Vagina (tissue), 2 donors: ENCODE measurements around the gene TRMT61A. TPM values are rescaled to one million over a fixed set of nuclear protein-coding genes. Genes with fewer than 3 reads are reported as not detected.
A peak's percentile ranks its signal among the peaks of the same experiment; 100 is the strongest.

Source experiments
- DNase-seq, 2 donors: peaks; one replicate each; pipeline ENCODE4 v3.0.0-alpha.2; 2017; ENCODE audit errors: extremely low spot score in 2 of 2
- H3K27ac ChIP-seq: fragments of 200-600 bp; sonication (generic); one replicate; pipeline ENCODE4 v1.5.1; 2019
- H3K27me3 ChIP-seq: fragments of 200-600 bp; sonication (generic); one replicate; pipeline ENCODE4 v1.5.1; 2019
- H3K36me3 ChIP-seq, 2 donors: fragments of 200-600 bp; sonication (generic); one replicate each; pipeline ENCODE4 v1.5.1; 2017 to 2019
- H3K4me1 ChIP-seq: fragments of 200-600 bp; sonication (generic); one replicate; pipeline ENCODE4 v1.5.1; 2019
- H3K4me3 ChIP-seq, 2 donors: fragments of 200-600 bp; sonication (generic); 1 replicate in 1 of 2; 2 replicates in 1 of 2; pipeline ENCODE4 v1.5.1; 2016 to 2019
- H3K9me3 ChIP-seq: fragments of 200-600 bp; sonication (generic); one replicate; pipeline ENCODE4 v1.5.1; 2019
- POLR2A ChIP-seq, 2 donors: fragments of 450-650 bp; IDR thresholded peaks; one replicate each; pipeline ENCODE4 v1.6.1; 2017; ENCODE audit warnings: antibody characterized with exemption in 2 of 2, mild to moderate bottlenecking in 2 of 2, moderate library complexity in 2 of 2
- POLR2AphosphoS5 ChIP-seq, 2 donors: sonication (generic); formaldehyde crosslinking; IDR thresholded peaks; one replicate each; pipeline ENCODE4 v1.9.0; 2017; ENCODE audit warnings: antibody characterized with exemption in 2 of 2, mild to moderate bottlenecking in 2 of 2, low read depth in 1 of 2; ENCODE audit not compliant: insufficient read depth in 1 of 2
- intact Hi-C: fragments of 100-400 bp; cut with DNase I; formaldehyde crosslinking; loops from one replicate; pipeline ENCODE4 v1.15.1; 2023
- total RNA-seq: library from RNA; depleted of rRNA; stranded (reverse); fragments of >200 nt; gene quantifications from one replicate; pipeline ENCODE4 v1.2.3, GENCODE V29; 2016
- TF ChIP-seq, protein P1 (sequence below), 3 experiments: fragments of 450-650 bp in 2 of 3; fragments of 200-600 bp in 1 of 3; sonication (generic) in 1 of 3; IDR thresholded peaks; one replicate each; pipeline ENCODE4 v1.5.1; 2017 to 2019; ENCODE audit warnings: antibody characterized with exemption in 3 of 3, mild to moderate bottlenecking in 2 of 3, moderate library complexity in 2 of 3

The TRMT61A gene
- total RNA-seq: 17.7 TPM

GRCh38 chr14:103528587-103529382 lies at the start of gene TRMT61A:
Gene TRMT61A, plus strand, starts transcription at chr14:103529196. Its CDS starts 783 bp downstream, at chr14:103529979.
- Histone ChIP-seq H3K4me3 (peak within 1 kb of the TSS; percentile 67 to 73), H3K9me3 (no peaks in the 10 kb centered on the region), H3K36me3 (no peaks in the 10 kb centered on the region), H3K4me1 (peaks cover 72% of the 10 kb centered on the region), H3K27ac (peak within 1 kb of the TSS; percentile 90), H3K27me3 (no peaks in the 10 kb centered on the region)
- intact Hi-C loops: no loop called here
- TF ChIP-seq POLR2A (IDR thresholded peaks at IDR 0.05) (no peak), POLR2AphosphoS5 (IDR thresholded peaks at IDR 0.05; ENCODE audit: insufficient read depth in 1 of 2, low read depth in 1 of 2) (peak; percentile 71 to 83)
- TF ChIP-seq, protein P1, sequence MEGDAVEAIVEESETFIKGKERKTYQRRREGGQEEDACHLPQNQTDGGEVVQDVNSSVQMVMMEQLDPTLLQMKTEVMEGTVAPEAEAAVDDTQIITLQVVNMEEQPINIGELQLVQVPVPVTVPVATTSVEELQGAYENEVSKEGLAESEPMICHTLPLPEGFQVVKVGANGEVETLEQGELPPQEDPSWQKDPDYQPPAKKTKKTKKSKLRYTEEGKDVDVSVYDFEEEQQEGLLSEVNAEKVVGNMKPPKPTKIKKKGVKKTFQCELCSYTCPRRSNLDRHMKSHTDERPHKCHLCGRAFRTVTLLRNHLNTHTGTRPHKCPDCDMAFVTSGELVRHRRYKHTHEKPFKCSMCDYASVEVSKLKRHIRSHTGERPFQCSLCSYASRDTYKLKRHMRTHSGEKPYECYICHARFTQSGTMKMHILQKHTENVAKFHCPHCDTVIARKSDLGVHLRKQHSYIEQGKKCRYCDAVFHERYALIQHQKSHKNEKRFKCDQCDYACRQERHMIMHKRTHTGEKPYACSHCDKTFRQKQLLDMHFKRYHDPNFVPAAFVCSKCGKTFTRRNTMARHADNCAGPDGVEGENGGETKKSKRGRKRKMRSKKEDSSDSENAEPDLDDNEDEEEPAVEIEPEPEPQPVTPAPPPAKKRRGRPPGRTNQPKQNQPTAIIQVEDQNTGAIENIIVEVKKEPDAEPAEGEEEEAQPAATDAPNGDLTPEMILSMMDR (IDR thresholded peaks at IDR 0.05): no peak
- no peak for DNase-seq

- Histone ChIP-seq H3K4me1 (no peaks in the 10 kb centered on the region), H3K4me3 (no peak overlapping the region), H3K9me3 (no peaks in the 10 kb centered on the region), H3K36me3 (peaks cover 0 to 58% of the 10 kb centered on the region in 2 donors), H3K27ac (no peak overlapping the region), H3K27me3 (no peaks in the 10 kb centered on the region)
- DNase-seq: no peak
- no peak for TF ChIP-seq POLR2AphosphoS5 (IDR thresholded peaks at IDR 0.05; ENCODE audit: insufficient read depth in 1 of 2, low read depth in 1 of 2)
- no peak for TF ChIP-seq POLR2A (IDR thresholded peaks at IDR 0.05)
- TF ChIP-seq, protein P1 (IDR thresholded peaks at IDR 0.05): no peak
- intact Hi-C loops: no loop called here
Observed at GRCh38 chr14:103480595-103480994, 48.4 kb upstream of the TRMT61A start.

DNA sequence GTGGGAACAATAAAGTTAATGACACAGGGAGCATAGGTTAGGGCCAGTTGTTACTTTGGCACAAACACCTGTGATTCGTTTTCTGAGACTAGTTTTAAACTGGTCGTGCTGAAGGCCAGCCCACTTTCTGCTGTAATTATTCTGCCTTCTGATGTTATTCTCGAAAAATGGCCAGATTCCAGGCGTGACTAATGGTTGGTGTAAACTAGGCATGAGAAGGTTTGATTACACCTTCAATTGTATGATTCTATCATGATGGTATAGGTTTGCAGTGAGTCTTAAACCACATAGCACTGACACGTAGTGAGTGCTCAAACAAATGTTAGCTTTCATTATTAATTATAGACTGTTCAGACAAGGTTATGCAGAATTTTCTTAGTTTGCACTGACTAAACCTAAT lies 45.4 kb upstream of the TRMT61A start:
- Histone ChIP-seq H3K36me3 (peaks cover 0 to 47% of the 10 kb centered on the region in 2 donors), H3K4me1 (no peaks in the 10 kb centered on the region), H3K9me3 (no peaks in the 10 kb centered on the region), H3K27me3 (no peaks in the 10 kb centered on the region), H3K27ac (no peak overlapping the region), H3K4me3 (no peak overlapping the region)
- TF ChIP-seq, protein P1 (IDR thresholded peaks at IDR 0.05): no peak
- TF ChIP-seq POLR2AphosphoS5 (IDR thresholded peaks at IDR 0.05; ENCODE audit: insufficient read depth in 1 of 2, low read depth in 1 of 2) (no peak), POLR2A (IDR thresholded peaks at IDR 0.05) (no peak)
- intact Hi-C loops: no loop called here
- DNase-seq: no peak

GRCh38 chr14:103485504-103485903 lies 43.5 kb upstream of the TRMT61A start:
- DNase-seq: no peak
- Histone ChIP-seq H3K27me3 (no peaks in the 10 kb centered on the region), H3K27ac (no peak overlapping the region), H3K36me3 (peaks cover 0 to 38% of the 10 kb centered on the region in 2 donors), H3K4me3 (no peak overlapping the region), H3K9me3 (no peaks in the 10 kb centered on the region), H3K4me1 (no peaks in the 10 kb centered on the region)
- intact Hi-C loops: no loop called here
- no peak for TF ChIP-seq POLR2AphosphoS5 (IDR thresholded peaks at IDR 0.05; ENCODE audit: insufficient read depth in 1 of 2, low read depth in 1 of 2)
- no peak for TF ChIP-seq POLR2A (IDR thresholded peaks at IDR 0.05)
- TF ChIP-seq, protein P1 (IDR thresholded peaks at IDR 0.05): no peak

DNA sequence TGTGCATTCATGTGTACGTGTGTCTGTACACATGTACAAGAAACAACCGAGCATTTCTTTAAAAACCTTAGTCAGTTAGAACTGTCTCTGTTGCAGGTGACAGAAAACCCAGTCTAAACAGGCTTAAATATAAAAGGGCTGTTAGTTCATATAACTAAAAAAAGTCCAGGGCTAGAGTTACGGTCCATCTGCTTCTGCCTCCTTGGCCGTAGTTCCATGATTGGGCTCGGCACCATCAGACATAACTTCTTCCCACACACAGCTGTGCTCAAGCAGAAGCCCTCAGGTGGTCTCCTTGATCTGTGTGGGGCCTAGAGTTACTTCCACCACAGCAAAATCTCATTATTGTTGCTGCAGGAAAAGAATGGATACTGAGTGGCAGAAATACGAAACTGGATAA lies 40.9 kb upstream of the TRMT61A start:
- intact Hi-C loops: no loop called here
- H3K4me3 ChIP-seq: no peak overlapping the region
- H3K9me3 ChIP-seq: no peaks in the 10 kb centered on the region
- H3K36me3 ChIP-seq: peaks cover 0 to 37% of the 10 kb centered on the region in 2 donors
- TF ChIP-seq POLR2A (IDR thresholded peaks at IDR 0.05): no peak
- TF ChIP-seq, protein P1 (IDR thresholded peaks at IDR 0.05): no peak
- no peak for TF ChIP-seq POLR2AphosphoS5 (IDR thresholded peaks at IDR 0.05; ENCODE audit: insufficient read depth in 1 of 2, low read depth in 1 of 2)
- H3K4me1 ChIP-seq: no peaks in the 10 kb centered on the region
- no peak overlapping the region for H3K27ac ChIP-seq
- no peak for DNase-seq
- H3K27me3 ChIP-seq: no peaks in the 10 kb centered on the region
